Measurements from ENCODE around the gene NPM3.

The NPM3 gene, protein sequence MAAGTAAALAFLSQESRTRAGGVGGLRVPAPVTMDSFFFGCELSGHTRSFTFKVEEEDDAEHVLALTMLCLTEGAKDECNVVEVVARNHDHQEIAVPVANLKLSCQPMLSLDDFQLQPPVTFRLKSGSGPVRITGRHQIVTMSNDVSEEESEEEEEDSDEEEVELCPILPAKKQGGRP

DNA sequence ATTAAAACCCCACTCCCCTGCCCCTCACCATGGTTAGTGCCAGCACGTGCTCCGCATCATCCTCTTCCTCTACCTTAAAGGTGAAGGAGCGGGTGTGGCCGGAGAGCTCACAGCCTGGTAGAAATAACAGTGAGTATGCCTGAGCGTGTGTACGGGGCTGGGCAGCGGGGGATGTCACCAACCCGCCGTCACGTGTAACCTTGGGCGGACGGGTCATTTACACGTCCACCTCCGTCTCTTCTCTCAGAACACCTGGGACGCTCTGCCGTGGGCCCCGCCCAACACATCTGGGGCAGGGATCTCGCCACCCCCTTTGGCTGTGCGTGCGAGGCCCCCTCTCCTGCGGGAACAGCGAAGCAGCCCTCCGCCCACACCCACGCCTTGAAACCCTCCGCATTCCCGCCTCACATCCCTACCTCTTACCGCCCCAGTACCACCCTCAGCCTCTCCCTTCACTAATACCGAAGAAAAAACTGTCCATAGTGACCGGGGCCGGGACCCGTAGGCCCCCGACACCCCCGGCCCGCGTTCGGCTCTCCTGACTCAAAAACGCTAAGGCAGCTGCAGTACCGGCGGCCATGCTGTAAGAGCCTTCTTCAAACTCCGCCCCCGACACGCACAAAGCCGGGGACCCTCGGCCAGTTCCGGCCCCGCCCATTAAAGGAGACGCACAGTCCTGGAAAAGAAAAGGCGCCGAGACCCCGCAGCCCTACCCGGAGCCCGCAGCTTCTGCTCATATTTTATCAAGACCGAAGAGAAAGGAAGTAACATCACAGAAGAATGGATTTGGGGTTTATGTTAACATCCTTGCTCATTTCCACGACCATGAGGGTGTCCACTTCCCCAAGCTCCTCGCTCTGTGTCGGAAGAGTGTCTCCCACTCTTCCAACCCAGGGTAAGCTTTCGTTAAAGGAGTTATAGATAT is at the start of gene NPM3:
Gene NPM3, minus strand, starts transcription at position 636 of the 925 bp plus-strand sequence. Its CDS starts 56 bp downstream, at position 580.
- peak; percentile 84 for DNase-seq (ENCODE audit: low read depth)

- DNase-seq (ENCODE audit: low read depth) = no peak
These were observed 49.1 kb upstream of the NPM3 start for GRCh38 chr10:101832325-101832771.

GRCh38 chr10:101831169-101831811 is 48.0 kb upstream of the NPM3 start:
- no peak for DNase-seq (ENCODE audit: low read depth)

GRCh38 chr10:101830322-101831168 is 47.3 kb upstream of the NPM3 start:
- DNase-seq (ENCODE audit: low read depth) = peak; percentile 86

DNA sequence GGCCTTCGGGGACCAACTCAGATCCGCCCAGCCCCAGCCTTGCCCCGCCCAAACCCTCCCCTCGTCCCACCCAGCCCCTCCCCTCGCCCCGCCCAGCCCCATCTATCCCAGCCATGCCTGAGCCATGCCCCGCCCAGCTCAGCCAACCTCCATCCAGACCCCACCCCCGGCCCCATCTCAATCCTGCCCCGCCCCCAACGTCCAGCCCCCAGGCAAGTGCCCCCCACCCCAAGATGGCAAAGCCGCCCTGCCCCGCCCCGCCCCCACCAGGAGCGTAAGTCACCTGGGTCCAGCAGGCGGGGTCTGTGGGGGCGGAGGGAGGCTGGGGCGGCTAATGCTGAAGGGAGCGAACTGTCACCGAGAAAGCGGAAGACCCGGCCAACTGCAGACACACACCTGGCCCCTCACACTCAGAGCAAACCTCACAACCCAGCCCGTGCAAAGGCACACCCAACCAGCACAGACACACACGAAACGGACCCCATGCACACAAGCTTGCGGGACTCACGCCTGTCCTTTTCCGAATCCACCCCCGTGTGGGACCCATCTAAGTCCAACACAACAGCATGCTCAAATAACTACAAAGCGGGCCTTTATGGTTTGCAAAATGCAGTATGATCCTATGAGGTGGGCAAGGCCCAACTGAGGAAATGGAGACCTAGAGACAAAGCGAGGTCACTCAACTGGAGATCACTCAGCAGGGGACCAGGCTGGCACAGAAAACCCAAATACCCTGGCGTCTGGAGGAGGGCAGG is 46.5 kb upstream of the NPM3 start:
- peak; percentile 50 for DNase-seq (ENCODE audit: low read depth)

- DNase-seq (ENCODE audit: low read depth) = no peak
These were observed 45.7 kb upstream of the NPM3 start for GRCh38 chr10:101828766-101829551.

DNA sequence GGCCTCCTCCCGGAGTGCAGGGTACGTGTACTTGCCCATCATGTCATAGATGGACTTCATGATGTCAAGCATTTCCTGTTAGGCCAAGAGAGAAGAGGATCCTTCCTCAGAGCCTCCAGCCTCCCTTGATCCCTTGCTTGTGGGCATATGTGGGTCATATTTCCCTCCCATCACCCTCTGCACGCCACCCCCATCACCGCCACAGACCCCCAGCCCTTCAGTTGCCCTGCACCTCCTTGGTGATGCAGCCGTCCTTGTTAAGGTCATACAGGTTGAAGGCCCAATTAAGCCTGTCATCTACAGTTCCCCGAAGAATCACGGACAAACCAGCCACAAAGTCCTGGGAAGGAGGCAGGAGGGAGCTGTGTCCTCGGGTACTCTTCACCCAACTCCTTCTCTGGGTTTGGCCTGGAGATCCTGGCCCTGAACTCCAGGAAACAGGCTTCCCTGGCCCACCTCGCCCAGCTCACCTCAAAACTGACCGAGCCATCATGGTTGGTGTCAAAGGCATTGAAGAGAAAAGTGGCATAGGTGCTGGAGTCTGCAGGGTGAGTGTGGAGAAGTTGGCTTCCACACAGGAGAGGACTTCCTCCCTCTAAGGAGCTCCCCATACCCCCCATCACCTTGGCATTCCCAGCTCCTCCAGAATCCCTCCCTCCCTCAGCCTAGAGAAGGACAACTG is 44.8 kb upstream of the NPM3 start:
- DNase-seq (ENCODE audit: low read depth) = no peak

- DNase-seq (ENCODE audit: low read depth) = no peak
These were observed 43.7 kb upstream of the NPM3 start for GRCh38 chr10:101826852-101827434.

DNA sequence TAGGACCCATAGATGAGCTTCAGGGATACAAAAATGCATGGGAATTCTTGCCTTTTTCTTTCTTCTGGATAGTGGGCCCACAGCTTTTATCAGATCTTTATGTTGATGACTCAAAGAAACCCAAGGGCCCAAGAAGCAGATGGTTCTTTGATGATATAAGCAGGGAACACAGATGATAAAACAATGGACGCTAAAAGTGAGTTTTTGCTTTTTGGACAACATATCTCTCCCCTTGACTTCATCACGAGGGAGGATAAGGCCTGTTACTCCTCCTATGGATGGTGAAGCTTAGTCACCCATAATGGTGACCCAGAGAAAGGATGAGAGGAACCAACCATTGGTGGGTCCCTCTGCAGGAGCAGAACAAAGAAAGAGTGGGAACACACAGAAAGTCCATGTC is 41.5 kb upstream of the NPM3 start:
- no peak for DNase-seq (ENCODE audit: low read depth)

- DNase-seq (ENCODE audit: low read depth) = no peak
These were observed 35.8 kb upstream of the NPM3 start for GRCh38 chr10:101818872-101819633.

DNA sequence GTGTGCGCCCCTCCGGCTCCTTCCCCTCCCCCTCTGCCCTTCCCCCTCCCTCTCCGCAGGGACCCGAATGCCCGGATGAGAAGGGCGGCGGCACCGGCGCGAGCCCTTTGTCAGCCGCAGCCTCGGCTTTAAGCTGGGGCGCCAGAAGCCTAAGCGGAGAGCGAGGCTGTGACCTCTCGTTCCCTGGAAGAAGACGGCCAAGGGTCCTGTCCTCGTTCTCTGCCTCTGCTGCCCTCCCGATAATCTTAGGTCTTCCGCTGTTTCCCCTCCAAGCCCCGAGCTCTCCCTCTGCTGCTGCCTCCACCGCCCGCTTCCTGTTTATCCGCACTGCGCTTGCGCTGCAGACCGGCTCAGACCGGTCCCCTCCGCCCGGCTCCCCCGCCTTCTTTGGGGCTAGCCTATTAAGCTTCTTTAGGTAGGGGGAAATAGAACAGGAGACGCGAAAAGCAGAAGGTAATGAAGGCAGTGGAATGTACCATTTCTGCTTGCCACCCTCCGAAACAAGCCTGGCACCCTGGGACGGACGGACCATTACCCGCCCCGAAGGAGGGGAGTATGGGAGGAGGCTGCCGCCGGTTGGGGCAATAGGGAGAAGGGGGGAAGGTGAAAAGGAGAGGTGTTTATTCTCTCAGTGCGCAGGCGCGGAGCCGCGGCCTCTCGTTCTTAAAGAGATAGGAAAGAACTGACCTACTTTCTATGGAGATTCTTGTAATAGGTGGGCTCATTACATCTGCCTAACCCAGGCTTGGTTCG is 35.0 kb upstream of the NPM3 start, which contains the start of gene OGA:
Gene OGA, minus strand, starts transcription at position 326 of the 753 bp plus-strand sequence. CDS start 422 bp downstream, outside the sequence.
- peak; percentile 95 for DNase-seq (ENCODE audit: low read depth)

- no peak for DNase-seq (ENCODE audit: low read depth)
These were observed 34.3 kb upstream of the NPM3 start for GRCh38 chr10:101817337-101818118.

- no peak for DNase-seq (ENCODE audit: low read depth)
These were observed 33.7 kb upstream of the NPM3 start for GRCh38 chr10:101816913-101817336.

- DNase-seq (ENCODE audit: low read depth) = no peak
These were observed 33.1 kb upstream of the NPM3 start for GRCh38 chr10:101816376-101816775.

DNA sequence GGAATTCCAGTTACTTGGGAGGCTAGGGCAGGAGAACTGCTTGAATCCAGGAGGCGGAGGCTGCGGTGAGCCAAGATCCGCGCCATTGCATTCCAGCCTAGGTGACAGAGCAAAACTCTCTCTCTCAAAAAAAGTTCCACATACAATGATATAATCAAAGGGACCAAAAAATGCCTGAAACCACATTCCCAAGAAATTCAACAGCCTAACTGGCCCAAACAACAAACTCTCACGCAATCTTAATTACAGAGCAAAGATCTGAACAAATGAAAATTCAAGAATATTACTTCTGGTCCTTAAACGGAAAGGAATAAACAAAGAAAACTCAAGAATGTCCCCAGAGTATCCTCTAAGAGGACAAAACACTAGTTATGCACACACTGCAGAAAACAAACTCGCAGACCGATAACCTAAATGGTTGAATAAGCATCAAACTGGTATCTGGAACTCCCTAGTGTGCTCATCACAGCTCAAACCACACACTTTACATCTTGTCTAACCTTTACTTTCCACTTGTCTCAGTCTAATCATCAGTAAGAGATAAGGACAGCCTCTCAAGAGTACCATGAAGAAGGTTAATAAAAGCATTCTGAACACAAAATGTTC is 31.3 kb upstream of the NPM3 start:
- no peak for DNase-seq (ENCODE audit: low read depth)

DNA sequence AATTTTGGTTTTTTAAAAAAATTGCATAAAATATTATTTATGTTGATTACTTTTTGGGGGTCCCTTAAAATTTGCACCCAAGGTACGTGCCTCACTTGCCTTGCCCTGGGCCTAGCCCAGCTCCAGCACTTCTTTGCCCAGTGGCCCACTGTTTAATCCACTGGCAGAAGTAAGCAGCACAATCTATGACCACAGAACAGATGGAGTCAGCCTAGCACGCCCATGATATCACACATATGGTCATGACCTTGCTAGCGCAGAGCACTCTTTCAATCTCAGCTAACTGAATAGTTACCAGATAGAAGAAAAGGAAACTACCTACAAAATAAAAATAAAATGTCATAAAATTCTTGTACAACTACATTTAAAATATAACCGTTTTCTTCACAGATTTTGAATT is 29.4 kb upstream of the NPM3 start:
- no peak for DNase-seq (ENCODE audit: low read depth)
